Anterior cingulate cortex (tissue), 58 donors: ENCODE results near the gene ITGA5.

Experiments
- DNase-seq, 58 donors: peaks; one replicate each; lab custom pipeline; 2025; lab: John Stamatoyannopoulos, UW

ITGA5 gene

DNA sequence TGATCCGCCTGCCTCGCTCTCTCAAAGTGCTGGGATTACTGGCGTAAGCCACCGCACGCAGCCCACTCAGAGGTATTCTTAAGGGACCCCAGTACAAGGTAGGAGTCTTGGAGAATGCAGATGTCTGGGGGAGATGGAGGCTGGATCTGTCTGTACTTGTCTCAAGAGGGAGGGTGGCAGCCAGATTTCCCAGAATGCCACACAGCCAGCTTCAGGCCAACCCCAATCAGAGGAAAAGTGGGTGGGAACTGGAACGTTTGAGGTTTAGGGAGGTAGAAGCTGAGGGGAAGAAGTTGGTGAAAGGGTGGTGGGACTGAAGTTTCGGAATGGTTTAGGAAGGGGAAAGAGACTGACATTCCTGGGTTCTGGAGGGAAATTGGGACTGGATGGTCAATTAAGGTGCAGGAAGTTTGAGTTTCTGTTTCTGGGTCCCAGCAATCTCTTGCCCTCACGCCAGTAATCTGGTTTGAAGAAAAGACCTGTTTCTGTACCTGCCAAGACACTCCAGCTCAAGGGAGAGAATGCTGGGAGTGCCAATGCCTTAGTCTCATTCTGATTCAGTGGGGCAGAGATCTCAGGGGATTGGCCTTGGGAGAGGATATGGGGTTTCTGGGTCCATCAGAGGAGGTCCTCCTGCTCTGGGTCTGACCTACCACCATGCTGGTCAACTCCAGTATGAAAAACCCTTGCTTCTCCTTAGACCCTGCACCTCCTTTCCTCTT is 26.4 kb downstream of the ITGA5 start:
- peak in 2 of 58 donors; percentile 9 to 19 for DNase-seq

- DNase-seq = peak in 35 of 58 donors; percentile 12 to 75 (median 42)
Measured at GRCh38 chr12:54390668-54391551, 28.2 kb downstream of the ITGA5 start.

DNA sequence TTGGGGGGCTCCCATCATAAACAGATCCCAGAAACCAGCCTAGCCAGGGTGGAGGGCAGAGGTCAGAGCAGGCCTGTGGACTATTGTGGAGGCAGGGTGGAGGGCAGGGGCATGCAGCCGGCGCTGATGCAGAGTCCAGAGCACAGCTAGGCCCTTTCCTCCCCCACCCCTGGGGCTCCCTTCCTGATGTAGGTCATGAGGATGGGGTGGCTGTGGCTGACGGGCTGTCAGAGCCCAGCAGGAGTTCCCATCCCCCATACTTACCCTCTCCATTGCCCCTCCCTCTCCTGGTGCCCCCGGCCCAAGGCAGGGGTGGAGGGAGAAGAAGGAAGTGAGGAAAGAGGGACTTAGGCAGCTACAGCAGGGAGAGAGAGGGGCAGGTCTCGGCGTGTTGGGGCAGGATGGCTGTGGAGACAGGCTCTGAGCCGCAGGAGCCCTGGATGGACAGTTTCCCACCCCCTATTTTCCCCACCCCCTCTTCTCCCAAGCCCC is 28.8 kb downstream of the ITGA5 start:
- peak in 1 of 58 donors; percentile 26 for DNase-seq

- DNase-seq = no peak
Measured at GRCh38 chr12:54389607-54390175, 29.4 kb downstream of the ITGA5 start.

GRCh38 chr12:54389134-54389508 is 29.9 kb downstream of the ITGA5 start:
- DNase-seq = no peak

DNA sequence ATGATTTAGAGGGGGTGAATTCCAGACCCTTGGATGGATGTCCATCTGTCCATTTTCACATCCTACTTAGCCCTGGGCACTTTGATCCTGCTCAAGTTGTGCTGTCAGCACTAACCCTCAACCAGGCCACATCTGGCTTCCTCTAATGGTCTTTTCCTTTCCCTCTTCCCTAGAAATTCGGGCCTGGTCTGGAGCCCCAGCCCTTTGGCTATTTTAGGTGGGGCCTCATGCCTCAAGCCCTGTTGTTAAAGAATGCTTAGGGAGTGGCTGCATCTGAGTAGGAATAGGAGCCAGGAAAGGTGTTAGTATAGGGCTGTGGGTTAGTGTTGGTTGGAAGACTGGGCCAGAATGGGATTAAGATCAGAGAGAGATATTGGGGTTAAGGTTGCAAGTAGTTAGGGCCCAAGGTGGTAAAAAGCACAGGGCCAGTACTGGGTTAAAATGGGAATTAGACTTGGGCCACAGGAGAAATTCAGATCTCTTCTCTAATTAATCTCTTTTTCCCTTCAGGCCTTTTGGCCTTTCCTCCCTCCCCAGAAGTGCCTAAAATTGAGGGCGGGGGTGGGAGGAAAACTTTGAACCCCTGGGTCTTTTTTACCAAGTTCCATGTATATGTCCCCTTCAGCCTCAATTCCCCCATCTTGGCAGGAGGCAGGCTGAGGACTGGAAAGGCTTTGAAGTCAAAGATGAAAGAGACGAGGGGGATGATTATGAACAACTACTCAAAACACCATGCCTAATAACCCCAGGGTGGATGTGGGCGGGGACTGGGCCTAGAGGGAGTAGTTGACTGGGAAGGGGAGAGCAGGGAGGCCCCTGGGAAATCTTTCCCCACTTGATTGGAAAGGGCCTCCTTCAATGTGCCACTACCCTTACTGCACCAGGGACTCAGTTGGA is 30.6 kb downstream of the ITGA5 start:
- DNase-seq = no peak

DNA sequence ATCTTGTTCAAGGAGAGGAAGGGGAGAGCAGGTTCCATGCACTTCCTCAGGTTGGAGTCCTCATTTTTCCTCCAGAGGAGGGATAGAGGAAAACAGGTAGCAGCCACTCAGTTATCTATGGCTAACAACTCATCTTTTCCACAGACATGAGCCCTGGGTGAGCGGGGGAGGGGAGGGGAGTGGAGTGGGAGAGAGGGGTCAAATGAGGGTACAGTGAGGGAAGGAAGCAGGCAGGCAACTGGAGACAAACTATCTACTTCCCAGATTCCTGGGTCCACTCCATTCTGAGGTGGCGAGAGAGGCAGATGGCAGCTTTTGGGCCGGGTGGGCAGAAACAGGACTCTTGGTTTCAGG is 32.0 kb downstream of the ITGA5 start:
- no peak for DNase-seq

GRCh38 chr12:54386403-54387113 is 32.5 kb downstream of the ITGA5 start:
- DNase-seq = no peak

- peak in 21 of 58 donors; percentile 17 to 71 (median 40) for DNase-seq
Measured at GRCh38 chr12:54385251-54385914, 33.7 kb downstream of the ITGA5 start.

GRCh38 chr12:54384591-54385041 is 34.5 kb downstream of the ITGA5 start, which contains the start of gene ZNF385A:
Gene ZNF385A (minus strand): TSS chr12:54384733. CDS start chr12:54384514, 219 bp downstream.
- peak in 14 of 58 donors; percentile 24 to 55 (median 31) for DNase-seq

GRCh38 chr12:54383041-54383609 is 35.9 kb downstream of the ITGA5 start:
- peak in 2 of 58 donors; percentile 14 to 36 for DNase-seq

- no peak for DNase-seq
Measured at GRCh38 chr12:54381136-54381535, 37.9 kb downstream of the ITGA5 start.

DNA sequence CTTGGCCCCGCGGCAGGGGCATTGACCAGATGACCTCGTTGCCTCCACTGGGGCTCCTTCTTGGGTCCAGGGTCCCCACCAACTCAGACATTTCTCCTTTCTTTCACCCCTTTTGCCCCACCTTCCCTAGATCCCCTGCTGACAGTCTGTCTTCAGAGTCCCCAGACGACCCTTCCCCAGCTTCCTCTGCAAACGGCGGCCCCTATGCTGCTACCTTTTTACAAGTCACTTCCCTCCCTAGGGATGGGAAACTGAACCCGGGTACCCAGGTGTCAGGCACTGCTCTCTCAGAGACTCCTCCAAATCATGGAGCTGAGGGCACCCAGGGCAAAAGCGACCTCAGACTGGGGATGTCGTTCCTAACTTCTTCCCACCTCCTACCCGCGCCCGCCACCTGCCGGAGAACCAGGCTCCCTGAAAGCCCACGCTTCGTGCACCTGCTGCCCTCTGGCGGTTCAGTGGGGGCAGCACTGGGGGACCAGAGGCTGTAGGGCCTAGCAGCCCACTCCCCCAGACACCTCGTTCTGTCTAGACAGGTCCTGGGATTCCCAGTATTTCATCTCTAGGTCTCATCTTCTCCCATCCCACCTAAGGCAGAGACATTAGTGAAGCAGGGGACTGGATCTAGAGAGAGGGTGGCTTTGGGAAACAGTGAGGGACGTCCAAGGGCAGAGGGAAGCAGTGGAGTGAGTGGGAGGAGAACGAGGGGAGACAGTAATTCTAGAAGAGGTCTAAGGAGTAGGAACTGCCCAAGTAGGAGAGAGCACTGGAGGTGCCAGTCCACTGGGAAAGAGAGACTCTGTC is 39.5 kb downstream of the ITGA5 start:
- peak in 57 of 58 donors; percentile 32 to 92 (median 79) for DNase-seq

GRCh38 chr12:54378796-54379397 is 40.2 kb downstream of the ITGA5 start:
- DNase-seq = peak in 30 of 58 donors; percentile 20 to 62 (median 35)

DNA sequence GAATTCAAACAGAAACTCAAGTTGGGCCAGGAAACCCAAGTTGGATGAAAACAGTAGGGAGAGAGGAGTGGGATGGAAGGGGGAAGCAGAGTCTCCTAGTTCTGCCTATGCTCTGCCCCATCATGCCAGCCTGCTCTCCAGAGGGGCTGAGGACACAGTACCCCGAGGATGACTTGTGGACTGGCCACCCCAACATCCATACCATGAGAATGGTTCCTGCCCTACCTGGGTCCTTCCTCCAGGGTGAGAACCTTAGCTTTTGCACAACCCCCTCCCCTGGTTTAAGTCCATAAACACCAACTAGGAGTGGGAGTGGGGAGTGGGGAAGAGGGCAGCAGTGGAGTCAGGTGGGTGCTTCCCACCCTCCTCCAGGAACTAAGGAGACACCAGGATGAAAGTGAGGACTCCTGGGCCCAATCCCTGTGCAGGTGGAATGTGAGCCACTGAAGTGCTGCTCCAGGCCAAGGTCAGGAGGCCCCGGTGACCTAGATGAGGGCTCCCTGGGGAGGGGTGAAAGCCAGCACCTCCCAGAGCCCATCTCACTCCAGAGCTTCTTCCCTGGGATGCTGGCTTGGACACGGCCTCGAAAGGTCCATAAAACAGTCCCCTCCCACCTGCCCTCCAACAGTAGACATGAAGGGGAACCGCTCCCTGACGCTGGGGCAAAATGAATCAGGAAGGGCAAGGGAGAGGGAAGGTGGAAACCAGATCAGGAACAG is 41.1 kb downstream of the ITGA5 start:
- no peak for DNase-seq

- no peak for DNase-seq
Measured at GRCh38 chr12:54377007-54377406, 42.1 kb downstream of the ITGA5 start.
